Right lobe of liver (tissue), 6 donors: ENCODE data around the gene CD164L2. TPM values are rescaled to one million over a fixed set of nuclear protein-coding genes. Genes with fewer than 3 reads are reported as not detected.

Experiments used
- ATAC-seq, 4 donors: fragments of 200-7000 bp; cut with Tn5 transposase; one replicate each; pipeline ENCODE4 v1.9.1; 2020; ENCODE audit warnings: mild to moderate bottlenecking in 4 of 4, moderate library complexity in 4 of 4
- DNase-seq, 3 donors: peaks; one replicate each; pipeline ENCODE4 v3.0.0-alpha.2; 2020
- H3K27ac ChIP-seq, 3 donors: fragments of 200-600 bp; one replicate each; pipeline ENCODE4 v1.8.0; 2022
- H3K27me3 ChIP-seq, 2 donors: fragments of 200-600 bp; one replicate each; pipeline ENCODE4 v1.8.0; 2022
- H3K36me3 ChIP-seq, 4 donors: fragments of 200-600 bp; sonication (generic) in 1 of 4; one replicate each; pipeline versions ENCODE4 v1.5.1 to v1.8.0; 2017 to 2022; ENCODE audit warnings: control low read depth in 1 of 4
- H3K4me1 ChIP-seq, 4 donors: fragments of 200-600 bp; sonication (generic) in 1 of 4; one replicate each; pipeline versions ENCODE4 v1.5.1 to v1.8.0; 2017 to 2022; ENCODE audit warnings: control low read depth in 1 of 4
- H3K4me3 ChIP-seq, 3 donors: fragments of 200-600 bp; one replicate each; pipeline ENCODE4 v1.8.0; 2022
- H3K9me3 ChIP-seq, 4 donors: fragments of 200-600 bp; sonication (generic) in 1 of 4; one replicate each; pipeline versions ENCODE4 v1.5.1 to v1.8.0; 2017 to 2022; ENCODE audit warnings: control low read depth in 1 of 4
- POLR2A ChIP-seq: fragments of 450-650 bp; IDR thresholded peaks from one replicate; pipeline ENCODE4 v1.6.1; 2017; ENCODE audit warnings: antibody characterized with exemption, mild to moderate bottlenecking
- WGBS: methylation state at CpG from one replicate; pipeline ENCODE4 v1.1.6; 2018; ENCODE audit warnings: low coverage, low lambda C conversion rate; ENCODE audit not compliant: insufficient coverage; ENCODE audit errors: missing lambda C conversion rate; 5-methylcytosine and 5-hydroxymethylcytosine counted together
- intact Hi-C, 2 donors: fragments of 100-400 bp; cut with DNase I; formaldehyde crosslinking; loops; one replicate each; pipeline versions ENCODE4 v1.11.2 to v1.14.1; 2022
- total RNA-seq, 6 experiments: library from RNA; depleted of rRNA in 2 of 6; stranded (reverse); fragments of >200 nt in 2 of 6; fragmentation: NEBNext Ultra II Directional in 3 of 6; extraction: Animal tissue kit (Norgen Biotek cat#: 25700) in 3 of 6; gene quantifications; one replicate each; pipeline versions ENCODE4 v1.1.0 to v1.2.4, GENCODE V29; 2016 to 2023
- TF ChIP-seq, protein P1 (sequence below), 4 donors: fragments of 200-600 bp in 3 of 4; fragments of 450-650 bp in 1 of 4; IDR thresholded peaks; one replicate each; pipeline versions ENCODE4 v1.5.1 to v1.8.0; 2016 to 2022; ENCODE audit warnings: antibody characterized with exemption in 4 of 4, mild to moderate bottlenecking in 2 of 4
- donor health status: DM: no; HTN: yes; CAD: no.
- donor health status: DM: no; HTN: no; CAD: no.
- donor health status: DM: no; HTN: no; CAD: no.
- donor health status: DM: no; HTN: yes; CAD: no.
- donor health status: DM: no; HTN: yes; CAD: no.

Gene CD164L2
- total RNA-seq, 6 experiments from 2014 or later = 0.86 TPM; not detected in 5

DNA sequence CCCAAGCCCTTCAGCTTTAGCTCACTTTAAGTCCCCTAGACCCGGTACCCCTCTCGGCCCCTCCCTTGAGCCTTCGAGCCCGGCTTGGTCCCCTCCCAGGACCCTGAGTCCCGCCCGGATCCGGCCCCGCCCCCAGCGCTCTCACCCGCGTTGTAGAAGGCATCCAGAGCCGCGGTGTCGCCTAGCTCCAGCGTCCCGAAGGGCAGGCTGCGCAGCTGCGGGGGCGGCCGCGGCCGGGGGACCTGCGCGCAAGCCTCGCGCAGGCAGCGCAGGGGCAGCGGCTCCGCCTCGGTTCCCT, 17.1 kb downstream of the CD164L2 start:
- H3K4me1 ChIP-seq = peaks cover 0 to 22% (median 0%) of the 10 kb centered on the region in 4 donors
- 1% methylated on average over 16 of the region's 30 CpGs for WGBS
- peak overlapping the region; percentile 56 to 74 (median 68) for H3K4me3 ChIP-seq
- TF ChIP-seq, protein P1, sequence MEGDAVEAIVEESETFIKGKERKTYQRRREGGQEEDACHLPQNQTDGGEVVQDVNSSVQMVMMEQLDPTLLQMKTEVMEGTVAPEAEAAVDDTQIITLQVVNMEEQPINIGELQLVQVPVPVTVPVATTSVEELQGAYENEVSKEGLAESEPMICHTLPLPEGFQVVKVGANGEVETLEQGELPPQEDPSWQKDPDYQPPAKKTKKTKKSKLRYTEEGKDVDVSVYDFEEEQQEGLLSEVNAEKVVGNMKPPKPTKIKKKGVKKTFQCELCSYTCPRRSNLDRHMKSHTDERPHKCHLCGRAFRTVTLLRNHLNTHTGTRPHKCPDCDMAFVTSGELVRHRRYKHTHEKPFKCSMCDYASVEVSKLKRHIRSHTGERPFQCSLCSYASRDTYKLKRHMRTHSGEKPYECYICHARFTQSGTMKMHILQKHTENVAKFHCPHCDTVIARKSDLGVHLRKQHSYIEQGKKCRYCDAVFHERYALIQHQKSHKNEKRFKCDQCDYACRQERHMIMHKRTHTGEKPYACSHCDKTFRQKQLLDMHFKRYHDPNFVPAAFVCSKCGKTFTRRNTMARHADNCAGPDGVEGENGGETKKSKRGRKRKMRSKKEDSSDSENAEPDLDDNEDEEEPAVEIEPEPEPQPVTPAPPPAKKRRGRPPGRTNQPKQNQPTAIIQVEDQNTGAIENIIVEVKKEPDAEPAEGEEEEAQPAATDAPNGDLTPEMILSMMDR (IDR thresholded peaks at IDR 0.05) = no peak
- TF ChIP-seq POLR2A = no peak
- peak; percentile 84 to 92 (median 85) for DNase-seq
- H3K27ac ChIP-seq = peak overlapping the region; percentile 59 to 96 (median 76)
- H3K27me3 ChIP-seq = no peaks in the 10 kb centered on the region
- ATAC-seq = peak; percentile 51 to 65 (median 61)
- intact Hi-C loops = no loop called here
- H3K36me3 ChIP-seq = peaks cover 0 to 2% (median 0%) of the 10 kb centered on the region in 4 donors
- no peaks in the 10 kb centered on the region for H3K9me3 ChIP-seq

DNA sequence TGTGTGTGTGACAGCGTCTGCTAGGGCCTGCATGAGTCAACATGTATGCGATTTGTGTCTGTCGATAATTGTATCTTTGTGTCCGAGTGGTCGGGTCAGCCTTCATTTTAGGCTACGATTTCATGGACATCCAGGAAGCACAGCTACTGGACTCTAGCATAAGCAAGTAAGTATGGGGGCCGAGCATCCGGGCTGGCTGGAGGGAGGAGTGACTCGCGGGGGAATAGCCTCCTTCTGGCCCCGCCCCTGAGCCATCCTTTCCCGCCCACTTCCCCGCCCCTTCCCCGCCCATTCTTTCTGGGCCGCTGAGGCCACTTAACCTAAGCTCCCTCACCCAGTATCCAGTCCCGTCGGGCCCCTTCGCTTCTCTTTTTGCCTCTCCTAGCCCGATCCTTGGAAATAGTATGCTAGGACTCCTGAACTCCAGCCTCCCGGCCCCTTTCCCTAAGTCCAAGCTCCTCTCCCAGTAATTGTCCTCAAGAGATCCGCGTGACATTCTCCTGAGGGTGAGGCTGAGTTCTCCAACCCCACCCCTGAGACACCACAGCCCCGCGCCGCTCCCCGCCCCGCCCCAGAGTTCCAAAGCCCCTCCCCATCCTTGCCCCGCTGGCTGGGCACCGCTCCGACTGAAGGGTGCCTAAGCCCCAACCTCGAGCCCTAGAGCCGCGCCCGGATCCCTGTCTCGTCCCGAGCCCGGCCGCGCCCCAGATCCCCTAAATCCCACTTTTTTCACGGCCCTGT, 17.6 kb downstream of the CD164L2 start:
- WGBS = 3% methylated on average over 21 of the region's 40 CpGs
- peak; percentile 76 to 81 (median 79) for ATAC-seq
- no peaks in the 10 kb centered on the region for H3K9me3 ChIP-seq
- TF ChIP-seq, protein P1 (IDR thresholded peaks at IDR 0.05) = no peak
- TF ChIP-seq POLR2A = peak; percentile 46
- H3K27me3 ChIP-seq = no peaks in the 10 kb centered on the region
- H3K36me3 ChIP-seq = peaks cover 0 to 2% (median 0%) of the 10 kb centered on the region in 4 donors
- DNase-seq = peak; percentile 88 to 90 (median 88)
- intact Hi-C loops = no loop called here
- peak overlapping the region; percentile 56 to 74 (median 68) for H3K4me3 ChIP-seq
- H3K4me1 ChIP-seq = peaks cover 0 to 22% (median 0%) of the 10 kb centered on the region in 4 donors
- H3K27ac ChIP-seq = peak overlapping the region; percentile 59 to 96 (median 76)

- Histone ChIP-seq H3K27ac (no peak overlapping the region), H3K4me1 (peaks cover 0 to 22% (median 0%) of the 10 kb centered on the region in 4 donors), H3K9me3 (no peaks in the 10 kb centered on the region), H3K4me3 (peak overlapping the region in 2 of 3 donors; percentile 7 to 74), H3K27me3 (no peaks in the 10 kb centered on the region), H3K36me3 (peaks cover 0 to 2% (median 0%) of the 10 kb centered on the region in 4 donors)
- 0% methylated on average over 1 of the region's 11 CpGs for WGBS
- intact Hi-C loops = no loop called here
- no peak for DNase-seq
- TF ChIP-seq, protein P1 (IDR thresholded peaks at IDR 0.05) = no peak
- TF ChIP-seq POLR2A = no peak
- no peak for ATAC-seq
Measured at GRCh38 chr1:27364696-27365371, 18.3 kb downstream of the CD164L2 start.

DNA sequence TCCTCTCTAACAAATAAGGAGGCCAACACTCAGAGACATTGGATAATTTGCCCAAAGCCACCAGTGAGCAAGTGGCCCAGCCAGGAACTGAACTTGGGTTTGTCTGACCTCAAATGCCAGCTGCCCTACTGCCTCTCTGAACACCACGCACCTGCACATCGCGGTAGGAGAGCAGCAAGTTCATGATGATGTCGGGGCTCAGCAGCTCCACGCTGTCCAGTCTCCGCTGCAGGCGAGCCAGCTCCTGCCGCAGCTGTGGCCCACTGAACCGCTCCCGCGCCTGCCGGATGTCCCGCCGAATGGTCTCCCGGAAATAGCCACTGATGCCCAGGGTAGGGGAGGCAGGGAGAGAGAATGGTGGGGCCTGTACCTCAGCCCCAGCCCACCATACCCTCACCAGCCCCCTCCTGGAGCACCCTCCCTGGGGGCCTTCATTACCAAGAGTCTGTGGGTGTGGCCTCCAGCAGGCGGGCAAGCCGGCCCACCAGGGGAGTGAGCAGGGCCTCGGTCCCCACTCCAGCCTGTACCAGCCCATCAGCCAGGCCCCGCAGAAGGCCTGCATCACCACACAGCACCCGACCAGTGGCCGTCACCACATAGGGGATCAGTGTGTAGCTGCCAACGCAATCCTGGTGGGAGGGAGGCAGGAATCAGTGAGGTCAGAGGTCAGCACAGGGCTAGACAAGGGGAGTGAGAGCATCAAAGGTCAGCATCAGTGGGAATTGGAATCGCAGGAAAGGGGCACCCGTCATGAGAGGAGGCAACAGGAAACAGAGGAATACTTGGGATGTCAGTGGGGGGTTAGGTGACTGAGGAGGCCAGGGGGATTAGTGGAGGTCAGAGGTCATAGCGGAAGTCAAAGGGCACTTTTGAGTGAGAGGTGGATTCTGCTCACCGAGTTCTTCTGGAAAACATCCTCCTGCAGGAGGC, 19.1 kb downstream of the CD164L2 start:
- TF ChIP-seq POLR2A = no peak
- TF ChIP-seq, protein P1 (IDR thresholded peaks at IDR 0.05) = no peak
- ATAC-seq (no peak), DNase-seq (no peak)
- peaks cover 0 to 22% (median 0%) of the 10 kb centered on the region in 4 donors for H3K4me1 ChIP-seq
- no peaks in the 10 kb centered on the region for H3K27me3 ChIP-seq
- H3K27ac ChIP-seq = no peak overlapping the region
- peaks cover 0 to 2% (median 0%) of the 10 kb centered on the region in 4 donors for H3K36me3 ChIP-seq
- no peaks in the 10 kb centered on the region for H3K9me3 ChIP-seq
- intact Hi-C loops = no loop called here
- no peak overlapping the region for H3K4me3 ChIP-seq
- WGBS = 86% methylated on average over 6 of the region's 26 CpGs
